GM12801 (cell line): Measurements from ENCODE around the gene BIK.

ENCODE experiments used
- CTCF ChIP-seq: IDR thresholded peaks from one replicate; pipeline ENCODE4 v1.5.1; 2011; ENCODE audit warnings: control low read depth; ENCODE audit not compliant: insufficient read length; ENCODE audit errors: extremely low read depth

The BIK gene

GRCh38 chr22:43162412-43163150 is 52.0 kb downstream of the BIK start:
- no peak for TF ChIP-seq CTCF

- no peak for TF ChIP-seq CTCF
Observed at GRCh38 chr22:43163241-43163795, 52.8 kb downstream of the BIK start.

GRCh38 chr22:43164636-43165035 is 54.1 kb downstream of the BIK start:
- TF ChIP-seq CTCF: no peak

- TF ChIP-seq CTCF: no peak
Observed at GRCh38 chr22:43166132-43166930, 55.8 kb downstream of the BIK start.

GRCh38 chr22:43167001-43167589 is 56.5 kb downstream of the BIK start:
- no peak for TF ChIP-seq CTCF

GRCh38 chr22:43168471-43169309 is 58.1 kb downstream of the BIK start:
- no peak for TF ChIP-seq CTCF
